HG02798 (cell line): Measurements from ENCODE around the gene HPCAL4.

Experiments used
- ATAC-seq: cut with Tn5 transposase; IDR thresholded peaks from one replicate; pipeline ENCODE4 v1.9.1; 2021; ENCODE audit warnings: mild to moderate bottlenecking; ENCODE audit not compliant: unreplicated experiment, poor library complexity

HPCAL4 gene

GRCh38 chr1:39632682-39633417, 58.4 kb downstream of the HPCAL4 start:
- no peak for ATAC-seq

DNA sequence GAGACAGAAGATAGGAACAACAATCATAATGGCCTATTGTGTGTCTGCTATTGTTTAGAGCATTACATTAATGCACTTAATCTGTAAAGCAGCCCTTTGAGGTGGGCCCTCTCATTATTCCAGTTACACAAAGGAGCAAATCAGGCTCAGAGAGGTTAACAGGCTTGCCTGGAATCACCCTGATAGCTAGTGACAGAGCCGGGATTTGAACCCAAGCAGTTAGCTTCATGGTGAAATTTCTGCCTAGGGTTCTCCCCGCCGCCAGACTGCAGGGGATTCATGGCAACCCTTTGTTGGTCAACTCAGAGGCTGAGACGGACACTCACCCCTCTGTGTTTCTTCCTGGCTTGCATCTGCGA, 58.9 kb downstream of the HPCAL4 start:
- ATAC-seq, result no peak

DNA sequence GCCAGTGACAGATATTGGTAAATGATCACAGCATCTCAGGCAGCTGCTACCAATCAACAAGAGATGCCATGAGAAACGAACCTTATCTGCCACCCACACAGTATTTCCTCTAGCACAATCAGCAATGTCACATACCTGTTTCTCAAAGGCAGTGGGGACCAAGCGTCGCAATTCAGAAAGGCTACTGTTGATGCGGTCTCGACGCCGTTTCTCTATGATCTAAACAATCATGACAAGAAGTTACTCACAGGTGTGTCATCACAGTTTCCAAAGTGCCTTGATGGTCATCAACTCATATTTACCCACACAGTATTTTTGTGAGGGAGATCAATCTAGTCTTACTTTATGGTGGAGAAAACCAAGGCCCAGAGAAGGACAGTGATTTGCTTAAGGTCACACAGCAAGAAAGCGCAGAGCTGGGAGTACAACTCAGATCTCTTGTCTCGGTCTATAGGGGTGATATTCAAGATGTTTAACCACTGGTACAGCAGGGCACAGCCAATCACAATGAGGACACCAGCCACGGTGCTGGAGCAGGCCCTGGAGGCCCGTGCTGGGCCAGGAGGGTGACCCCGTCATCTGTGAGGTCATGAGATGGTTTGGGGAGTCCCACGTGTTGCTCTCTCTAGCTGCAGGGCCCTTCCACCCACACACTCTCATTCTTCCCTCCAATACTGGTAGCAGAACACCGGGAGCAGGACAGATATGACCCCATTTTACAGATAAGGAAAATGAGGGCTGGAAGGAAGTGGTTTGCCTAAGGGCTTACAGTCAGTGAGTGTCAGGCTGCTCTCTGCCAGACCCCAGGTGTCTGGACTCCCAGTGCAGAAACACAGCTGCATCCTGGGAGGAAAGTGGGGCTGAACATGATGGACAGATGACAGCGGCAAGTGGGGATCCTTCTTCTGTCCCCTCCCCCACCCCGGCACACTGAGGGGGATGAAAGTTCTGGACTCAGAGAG, 59.6 kb downstream of the HPCAL4 start:
- ATAC-seq, result no peak

DNA sequence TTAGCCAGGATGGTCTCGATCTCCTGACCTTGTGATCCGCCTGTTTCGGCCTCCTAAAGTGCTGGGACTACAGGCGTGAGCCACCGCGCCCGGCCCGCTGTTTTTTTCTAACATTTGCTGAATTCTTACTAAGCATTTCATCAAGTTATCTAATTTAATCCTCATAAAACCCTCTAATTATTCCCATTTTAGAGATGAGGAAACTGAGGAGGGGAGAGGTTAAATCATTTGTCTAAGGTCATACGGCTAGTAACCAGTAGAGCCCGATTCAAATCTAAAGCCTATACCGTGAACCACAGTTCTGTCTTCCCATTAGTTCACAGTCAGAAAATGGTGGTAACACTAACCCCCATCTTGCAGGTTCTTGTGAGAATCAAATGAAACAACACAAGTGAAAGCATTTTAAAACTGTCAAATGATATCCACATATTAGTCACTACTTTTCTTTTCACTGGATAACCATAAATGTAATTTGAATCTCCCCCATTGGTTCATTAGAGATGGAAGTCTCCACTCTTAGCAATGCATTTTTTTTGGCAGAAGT, 62.4 kb downstream of the HPCAL4 start:
- ATAC-seq, result no peak
